ENCODE measurements around the gene KRTAP10-11. TPM values are rescaled to one million over a fixed set of nuclear protein-coding genes. Genes with fewer than 3 reads are reported as not detected.

KRTAP10-11 gene
- total RNA-seq, 1 donor from 2014 or later, result not detected

DNA sequence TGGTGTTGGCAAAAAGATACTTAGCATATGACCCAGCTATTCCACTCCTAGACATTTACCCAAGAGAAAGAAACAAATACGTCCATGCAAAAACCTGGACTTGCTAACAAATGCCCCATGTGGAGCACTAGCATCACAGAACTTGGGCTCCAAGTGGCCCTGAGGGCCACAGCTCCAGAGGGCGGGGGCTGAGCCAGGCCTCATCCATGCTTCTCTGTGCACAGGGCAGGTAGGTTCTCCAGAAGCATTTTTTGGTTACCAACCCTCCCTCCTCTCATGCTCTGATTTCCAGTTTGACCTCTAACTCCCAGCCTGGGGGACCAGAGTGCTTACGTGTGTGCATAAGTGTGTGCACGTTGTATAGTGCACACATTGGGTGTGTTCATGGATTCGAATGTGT is 18.5 kb downstream of the KRTAP10-11 start:
- DNase-seq (ENCODE audit: low read depth), result no peak
- H3K36me3 ChIP-seq (ENCODE audit: control insufficient read depth, insufficient read depth, low read length), result no peaks in the 10 kb centered on the region
- H3K27me3 ChIP-seq (ENCODE audit: control insufficient read depth, insufficient read depth, low read length), result no peaks in the 10 kb centered on the region
- no peak overlapping the region for H3K4me3 ChIP-seq (ENCODE audit: low read depth, low read length)
- TF ChIP-seq, protein P1, sequence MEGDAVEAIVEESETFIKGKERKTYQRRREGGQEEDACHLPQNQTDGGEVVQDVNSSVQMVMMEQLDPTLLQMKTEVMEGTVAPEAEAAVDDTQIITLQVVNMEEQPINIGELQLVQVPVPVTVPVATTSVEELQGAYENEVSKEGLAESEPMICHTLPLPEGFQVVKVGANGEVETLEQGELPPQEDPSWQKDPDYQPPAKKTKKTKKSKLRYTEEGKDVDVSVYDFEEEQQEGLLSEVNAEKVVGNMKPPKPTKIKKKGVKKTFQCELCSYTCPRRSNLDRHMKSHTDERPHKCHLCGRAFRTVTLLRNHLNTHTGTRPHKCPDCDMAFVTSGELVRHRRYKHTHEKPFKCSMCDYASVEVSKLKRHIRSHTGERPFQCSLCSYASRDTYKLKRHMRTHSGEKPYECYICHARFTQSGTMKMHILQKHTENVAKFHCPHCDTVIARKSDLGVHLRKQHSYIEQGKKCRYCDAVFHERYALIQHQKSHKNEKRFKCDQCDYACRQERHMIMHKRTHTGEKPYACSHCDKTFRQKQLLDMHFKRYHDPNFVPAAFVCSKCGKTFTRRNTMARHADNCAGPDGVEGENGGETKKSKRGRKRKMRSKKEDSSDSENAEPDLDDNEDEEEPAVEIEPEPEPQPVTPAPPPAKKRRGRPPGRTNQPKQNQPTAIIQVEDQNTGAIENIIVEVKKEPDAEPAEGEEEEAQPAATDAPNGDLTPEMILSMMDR (IDR thresholded peaks at IDR 0.05; ENCODE audit: insufficient read depth, low read length, poor library complexity, severe bottlenecking), result no peak

DNA sequence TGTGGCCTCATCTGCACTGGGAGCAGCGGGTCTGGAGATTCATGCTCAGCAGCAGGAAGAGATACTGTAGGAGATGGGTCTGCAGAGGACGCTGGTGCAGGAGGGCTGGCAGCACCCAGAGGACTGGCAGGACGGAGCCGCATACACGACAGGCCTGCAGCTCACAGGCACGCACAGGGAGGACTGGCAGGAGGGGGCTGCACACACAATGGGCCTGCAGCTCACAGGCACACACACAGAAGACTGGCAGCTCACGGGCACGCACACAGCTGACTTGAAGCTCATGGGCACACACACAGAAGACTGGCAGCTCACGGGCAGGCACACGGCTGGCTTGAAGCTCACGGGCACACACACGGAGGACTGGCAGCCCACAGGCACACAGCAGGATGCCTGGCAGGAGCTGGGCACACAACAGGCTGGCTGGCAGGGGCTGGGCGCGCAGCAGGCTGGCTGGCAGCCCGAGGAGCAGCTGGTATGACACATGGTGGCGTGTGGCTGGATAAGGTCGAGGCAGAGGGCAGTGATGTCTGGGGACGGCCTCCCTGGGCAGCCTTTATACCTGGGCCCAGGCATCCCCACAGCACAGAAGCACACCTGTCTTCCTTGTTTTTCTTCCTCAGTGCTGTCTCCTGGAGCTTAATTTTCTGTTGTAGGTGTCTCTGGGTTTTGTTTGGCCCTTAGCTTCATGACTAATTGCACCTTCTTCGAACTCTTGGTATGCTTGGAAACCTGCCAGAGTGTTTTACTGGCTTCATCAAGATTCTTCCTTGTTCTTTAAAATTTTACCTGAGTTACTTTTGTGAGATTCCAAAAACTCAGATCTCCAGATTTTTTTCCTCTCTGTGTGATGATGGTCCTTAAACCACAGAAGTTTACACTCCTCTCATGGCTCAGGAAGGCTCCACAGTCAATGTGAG is 20.4 kb downstream of the KRTAP10-11 start, which contains the start of gene KRTAP12-2:
Gene KRTAP12-2 (minus strand): TSS at position 527 of the 920 bp plus-strand sequence. CDS start 41 bp downstream, at position 486.
- Histone ChIP-seq H3K36me3 (ENCODE audit: control insufficient read depth, insufficient read depth, low read length) (no peaks in the 10 kb centered on the region), H3K27me3 (ENCODE audit: control insufficient read depth, insufficient read depth, low read length) (no peaks in the 10 kb centered on the region), H3K4me3 (ENCODE audit: low read depth, low read length) (no peak within 1 kb of the TSS)
- TF ChIP-seq, protein P1 (IDR thresholded peaks at IDR 0.05; ENCODE audit: insufficient read depth, low read length, poor library complexity, severe bottlenecking), result no peak
- no peak for DNase-seq (ENCODE audit: low read depth)

DNA sequence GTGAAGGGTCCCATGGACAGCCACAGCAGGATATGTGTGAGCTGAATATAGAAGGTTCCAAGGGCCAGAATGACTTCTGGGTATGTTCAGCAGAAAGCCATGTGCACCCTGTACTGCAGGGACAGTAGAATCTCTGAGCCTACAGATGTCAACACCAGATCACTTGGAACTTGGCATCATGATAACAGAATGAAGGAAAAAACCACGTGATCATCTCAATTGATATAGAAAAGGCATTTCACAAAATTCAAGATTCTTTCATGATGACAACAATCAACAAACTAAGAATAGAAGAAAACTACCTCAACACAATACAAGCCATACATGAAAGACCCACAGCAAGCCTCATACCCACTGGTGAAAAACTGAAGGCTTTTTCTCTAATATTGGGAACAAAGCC is 21.4 kb downstream of the KRTAP10-11 start:
- TF ChIP-seq, protein P1 (IDR thresholded peaks at IDR 0.05; ENCODE audit: insufficient read depth, low read length, poor library complexity, severe bottlenecking), result no peak
- Histone ChIP-seq H3K36me3 (ENCODE audit: control insufficient read depth, insufficient read depth, low read length) (no peaks in the 10 kb centered on the region), H3K27me3 (ENCODE audit: control insufficient read depth, insufficient read depth, low read length) (no peaks in the 10 kb centered on the region), H3K4me3 (ENCODE audit: low read depth, low read length) (no peak overlapping the region)
- no peak for DNase-seq (ENCODE audit: low read depth)

DNA sequence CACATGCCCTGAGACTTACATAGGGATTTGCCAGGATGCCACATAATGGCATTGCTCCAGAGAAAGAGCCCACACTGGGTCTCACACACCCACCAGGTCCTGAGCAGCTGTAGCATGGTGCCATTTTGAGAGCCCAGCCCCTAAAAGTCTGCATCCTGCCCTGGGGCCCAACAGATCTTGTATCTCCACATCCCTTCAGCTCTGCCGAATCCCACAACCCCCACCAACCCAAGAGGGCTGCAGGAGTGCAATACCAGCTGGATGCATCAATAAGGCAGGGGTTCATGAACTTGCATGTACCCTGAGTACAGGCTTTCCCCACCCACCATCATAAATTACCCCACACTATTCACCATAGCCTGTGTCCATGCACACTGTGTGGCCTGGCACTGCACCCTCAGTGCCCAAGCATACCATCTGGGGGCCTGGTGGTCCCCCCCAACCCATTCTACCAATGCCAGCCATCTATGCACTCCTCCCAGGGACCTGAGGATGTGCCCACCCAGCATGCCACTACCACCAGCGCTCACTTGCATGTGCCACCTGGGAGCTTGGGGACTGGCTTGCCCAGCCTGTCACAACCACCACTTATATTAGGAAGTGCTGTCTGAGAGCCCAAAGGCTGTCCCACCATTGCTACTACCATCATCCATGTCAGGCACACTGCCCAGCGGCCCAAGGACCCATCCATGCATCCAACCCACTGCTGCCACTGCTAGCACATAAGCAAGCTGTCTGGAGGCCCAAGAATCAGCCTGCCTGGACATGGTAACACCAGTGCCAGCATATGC is 24.6 kb downstream of the KRTAP10-11 start:
- Histone ChIP-seq H3K4me3 (ENCODE audit: low read depth, low read length) (no peak overlapping the region), H3K27me3 (ENCODE audit: control insufficient read depth, insufficient read depth, low read length) (no peaks in the 10 kb centered on the region), H3K36me3 (ENCODE audit: control insufficient read depth, insufficient read depth, low read length) (no peaks in the 10 kb centered on the region)
- DNase-seq (ENCODE audit: low read depth), result no peak
- TF ChIP-seq, protein P1 (IDR thresholded peaks at IDR 0.05; ENCODE audit: insufficient read depth, low read length, poor library complexity, severe bottlenecking), result no peak

DNA sequence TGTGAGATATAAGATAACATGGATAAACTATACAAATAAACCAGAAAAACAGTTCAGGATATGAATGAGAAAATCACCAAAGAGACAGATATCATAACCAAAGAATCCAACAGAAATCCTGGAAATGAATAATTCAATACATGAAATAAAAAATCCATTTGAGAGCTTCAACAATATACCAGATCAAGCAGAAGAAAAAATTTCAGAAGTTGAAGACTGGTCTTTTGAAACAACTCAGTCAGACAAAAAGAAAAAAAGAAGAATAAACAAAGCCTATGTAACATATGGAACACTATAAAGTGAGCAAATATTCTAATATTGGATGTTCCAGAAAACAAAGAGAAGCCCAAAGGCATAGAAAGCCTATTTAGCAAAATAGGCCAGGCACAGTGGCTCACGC is 25.7 kb downstream of the KRTAP10-11 start:
- TF ChIP-seq, protein P1 (IDR thresholded peaks at IDR 0.05; ENCODE audit: insufficient read depth, low read length, poor library complexity, severe bottlenecking), result no peak
- DNase-seq (ENCODE audit: low read depth), result no peak
- Histone ChIP-seq H3K27me3 (ENCODE audit: control insufficient read depth, insufficient read depth, low read length) (no peaks in the 10 kb centered on the region), H3K36me3 (ENCODE audit: control insufficient read depth, insufficient read depth, low read length) (no peaks in the 10 kb centered on the region), H3K4me3 (ENCODE audit: low read depth, low read length) (no peak overlapping the region)
